Cardiac muscle cell (in vitro differentiated cells and primary cell): ENCODE data around the gene MAN2B2. TPM values are rescaled to one million over a fixed set of nuclear protein-coding genes. Genes with fewer than 3 reads are reported as not detected.

Experiments
- DNase-seq, 2 donors: peaks; one replicate each; pipeline versions ENCODE4 v3.0.0 to v3.0.0-alpha.2; 2010 to 2017; ENCODE audit warnings: low read depth in 1 of 2, low spot score in 1 of 2
- H3K27ac ChIP-seq: fragments of 200-600 bp; sonication (generic); 2 replicates; pipeline ENCODE4 v1.5.1; 2016
- H3K27me3 ChIP-seq: fragments of 200-600 bp; sonication (generic); 2 replicates; pipeline ENCODE4 v1.6.0; 2016; ENCODE audit warnings: control low read depth
- H3K36me3 ChIP-seq: fragments of 200-600 bp; sonication (generic); 2 replicates; pipeline ENCODE4 v1.5.1; 2016; ENCODE audit warnings: control low read depth
- H3K4me1 ChIP-seq: fragments of 200-600 bp; sonication (generic); 2 replicates; pipeline ENCODE4 v1.8.1; 2017; ENCODE audit warnings: low read depth, mild to moderate bottlenecking, mixed run types
- H3K4me3 ChIP-seq: fragments of 200-600 bp; sonication (generic); 2 replicates; pipeline ENCODE4 v1.5.1; 2016; ENCODE audit warnings: mild to moderate bottlenecking
- H3K9me3 ChIP-seq: fragments of 200-600 bp; sonication (generic); 2 replicates; pipeline ENCODE4 v1.5.1; 2017; ENCODE audit warnings: low read depth, mild to moderate bottlenecking, control low read depth
- polyA plus RNA-seq: library from polyadenylated mRNA; unstranded; fragments of >200 nt; fragmentation: Nextera tagmentation; extraction: Ambion mirVana; gene quantifications from 2 replicates; pipeline ENCODE4 v1.2.1, GENCODE V29; 2016
- total RNA-seq: library from RNA; depleted of rRNA; stranded (reverse); fragments of >200 nt; gene quantifications from 2 replicates; pipeline ENCODE4 v1.2.3, GENCODE V29; 2016
- TF ChIP-seq, protein P1 (sequence below): IDR thresholded peaks from 2 replicates; pipeline ENCODE4 v1.5.1; 2012; ENCODE audit warnings: low read depth, mild to moderate bottlenecking, low read length

Gene MAN2B2
- total and polyA plus RNA-seq, 2 experiments from 2014 or later: 5.4 to 8.2 TPM

DNA sequence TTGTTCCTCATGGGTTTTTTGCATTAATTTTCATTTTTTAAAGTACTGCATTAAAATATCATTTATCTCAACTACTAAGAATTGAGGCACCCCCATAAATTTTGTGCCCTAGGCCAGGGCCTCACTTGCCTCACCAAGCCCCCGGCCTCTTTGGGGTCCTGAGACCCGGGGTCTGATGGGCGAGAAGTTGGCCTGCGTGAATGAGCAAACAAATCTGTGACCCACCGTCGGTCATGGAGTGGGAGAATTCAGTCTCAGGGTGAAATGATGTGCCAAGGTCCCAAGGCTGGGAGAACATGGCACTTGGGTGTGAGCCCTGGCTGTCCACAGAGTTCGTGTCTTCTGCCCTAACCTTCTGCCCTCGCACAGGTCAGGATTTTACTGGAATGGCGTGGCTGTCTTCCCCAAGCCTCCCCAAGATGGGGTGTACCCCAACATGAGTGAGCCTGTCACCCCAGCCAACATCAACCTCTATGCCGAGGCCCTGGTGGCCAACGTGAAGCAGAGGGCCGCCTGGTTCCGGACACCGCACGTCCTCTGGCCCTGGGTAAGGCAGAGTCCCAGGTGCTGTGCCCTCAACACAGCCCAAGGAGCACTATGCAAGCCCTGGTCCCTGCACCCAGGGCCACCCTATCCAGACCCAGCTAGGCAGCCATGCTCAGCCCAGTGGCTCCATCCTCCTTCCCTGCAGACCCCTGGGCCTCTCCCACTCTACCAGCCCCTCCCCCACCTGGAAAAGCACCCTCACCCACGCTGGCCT, 18.0 kb downstream of the MAN2B2 start:
- Histone ChIP-seq H3K36me3 (no peaks in the 10 kb centered on the region), H3K27ac (no peak overlapping the region), H3K4me3 (no peak overlapping the region), H3K27me3 (no peaks in the 10 kb centered on the region), H3K4me1 (no peaks in the 10 kb centered on the region), H3K9me3 (no peaks in the 10 kb centered on the region)
- TF ChIP-seq, protein P1, sequence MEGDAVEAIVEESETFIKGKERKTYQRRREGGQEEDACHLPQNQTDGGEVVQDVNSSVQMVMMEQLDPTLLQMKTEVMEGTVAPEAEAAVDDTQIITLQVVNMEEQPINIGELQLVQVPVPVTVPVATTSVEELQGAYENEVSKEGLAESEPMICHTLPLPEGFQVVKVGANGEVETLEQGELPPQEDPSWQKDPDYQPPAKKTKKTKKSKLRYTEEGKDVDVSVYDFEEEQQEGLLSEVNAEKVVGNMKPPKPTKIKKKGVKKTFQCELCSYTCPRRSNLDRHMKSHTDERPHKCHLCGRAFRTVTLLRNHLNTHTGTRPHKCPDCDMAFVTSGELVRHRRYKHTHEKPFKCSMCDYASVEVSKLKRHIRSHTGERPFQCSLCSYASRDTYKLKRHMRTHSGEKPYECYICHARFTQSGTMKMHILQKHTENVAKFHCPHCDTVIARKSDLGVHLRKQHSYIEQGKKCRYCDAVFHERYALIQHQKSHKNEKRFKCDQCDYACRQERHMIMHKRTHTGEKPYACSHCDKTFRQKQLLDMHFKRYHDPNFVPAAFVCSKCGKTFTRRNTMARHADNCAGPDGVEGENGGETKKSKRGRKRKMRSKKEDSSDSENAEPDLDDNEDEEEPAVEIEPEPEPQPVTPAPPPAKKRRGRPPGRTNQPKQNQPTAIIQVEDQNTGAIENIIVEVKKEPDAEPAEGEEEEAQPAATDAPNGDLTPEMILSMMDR: no peak
- DNase-seq: no peak

- Histone ChIP-seq H3K9me3 (no peaks in the 10 kb centered on the region), H3K27ac (no peak overlapping the region), H3K36me3 (no peaks in the 10 kb centered on the region), H3K4me3 (no peak overlapping the region), H3K4me1 (no peaks in the 10 kb centered on the region), H3K27me3 (no peaks in the 10 kb centered on the region)
- TF ChIP-seq, protein P1: no peak
- no peak for DNase-seq
These were observed 19.4 kb downstream of the MAN2B2 start for GRCh38 chr4:6594341-6594740.

- no peaks in the 10 kb centered on the region for H3K4me1 ChIP-seq
- no peaks in the 10 kb centered on the region for H3K36me3 ChIP-seq
- DNase-seq: no peak
- H3K27me3 ChIP-seq: no peaks in the 10 kb centered on the region
- TF ChIP-seq, protein P1: no peak
- no peak overlapping the region for H3K27ac ChIP-seq
- H3K9me3 ChIP-seq: no peaks in the 10 kb centered on the region
- no peak overlapping the region for H3K4me3 ChIP-seq
These were observed 19.9 kb downstream of the MAN2B2 start for GRCh38 chr4:6594826-6595355.

- Histone ChIP-seq H3K36me3 (no peaks in the 10 kb centered on the region), H3K4me1 (no peaks in the 10 kb centered on the region), H3K4me3 (no peak overlapping the region), H3K27me3 (no peaks in the 10 kb centered on the region), H3K9me3 (no peaks in the 10 kb centered on the region), H3K27ac (no peak overlapping the region)
- DNase-seq: no peak
- TF ChIP-seq, protein P1: no peak
These were observed 21.0 kb downstream of the MAN2B2 start for GRCh38 chr4:6595897-6596537.

- no peak overlapping the region for H3K4me3 ChIP-seq
- H3K36me3 ChIP-seq: no peaks in the 10 kb centered on the region
- DNase-seq: no peak
- H3K4me1 ChIP-seq: no peaks in the 10 kb centered on the region
- H3K27me3 ChIP-seq: no peaks in the 10 kb centered on the region
- no peaks in the 10 kb centered on the region for H3K9me3 ChIP-seq
- TF ChIP-seq, protein P1: no peak
- no peak overlapping the region for H3K27ac ChIP-seq
These were observed 22.0 kb downstream of the MAN2B2 start for GRCh38 chr4:6596948-6597347.
